HUES48 (cell line): ENCODE measurements around the gene ZBTB22.
"Not testable (repeated sequence)": the region's sequence is repeated elsewhere in the genome, so short reads cannot be mapped to it uniquely, and the experiment has no call there.

ENCODE experiments used
- H3K27ac ChIP-seq: one replicate; pipeline ENCODE4 v1.7.0; 2013; ENCODE audit warnings: low read depth, low read length, inconsistent platforms
- H3K27me3 ChIP-seq: 2 replicates; pipeline ENCODE4 v1.6.1; 2013; ENCODE audit warnings: mild to moderate bottlenecking, low read length; ENCODE audit not compliant: control insufficient read depth, insufficient read depth
- H3K36me3 ChIP-seq: 2 replicates; pipeline ENCODE4 v1.6.1; 2013; ENCODE audit warnings: low read length; ENCODE audit not compliant: control insufficient read depth, insufficient read depth
- H3K4me1 ChIP-seq: 2 replicates; pipeline ENCODE4 v1.6.1; 2013; ENCODE audit warnings: mild to moderate bottlenecking, low read length; ENCODE audit not compliant: control insufficient read depth, insufficient read depth
- H3K4me3 ChIP-seq: 2 replicates; pipeline ENCODE4 v1.5.1; 2013; ENCODE audit warnings: mild to moderate bottlenecking, low read depth, low read length
- H3K9ac ChIP-seq: 2 replicates; pipeline ENCODE4 v1.6.1; 2013; ENCODE audit warnings: mild to moderate bottlenecking, low read depth, low read length, moderate library complexity
- H3K9me3 ChIP-seq: 2 replicates; pipeline ENCODE4 v1.6.1; 2013; ENCODE audit warnings: low read length; ENCODE audit not compliant: control insufficient read depth, insufficient read depth

The ZBTB22 gene

GRCh38 chr6:33346972-33347371, 29.4 kb upstream of the ZBTB22 start:
- not testable (repeated sequence) for H3K9me3 ChIP-seq, H3K4me3 ChIP-seq, H3K27me3 ChIP-seq, H3K27ac ChIP-seq, H3K9ac ChIP-seq, H3K4me1 ChIP-seq, H3K36me3 ChIP-seq

DNA sequence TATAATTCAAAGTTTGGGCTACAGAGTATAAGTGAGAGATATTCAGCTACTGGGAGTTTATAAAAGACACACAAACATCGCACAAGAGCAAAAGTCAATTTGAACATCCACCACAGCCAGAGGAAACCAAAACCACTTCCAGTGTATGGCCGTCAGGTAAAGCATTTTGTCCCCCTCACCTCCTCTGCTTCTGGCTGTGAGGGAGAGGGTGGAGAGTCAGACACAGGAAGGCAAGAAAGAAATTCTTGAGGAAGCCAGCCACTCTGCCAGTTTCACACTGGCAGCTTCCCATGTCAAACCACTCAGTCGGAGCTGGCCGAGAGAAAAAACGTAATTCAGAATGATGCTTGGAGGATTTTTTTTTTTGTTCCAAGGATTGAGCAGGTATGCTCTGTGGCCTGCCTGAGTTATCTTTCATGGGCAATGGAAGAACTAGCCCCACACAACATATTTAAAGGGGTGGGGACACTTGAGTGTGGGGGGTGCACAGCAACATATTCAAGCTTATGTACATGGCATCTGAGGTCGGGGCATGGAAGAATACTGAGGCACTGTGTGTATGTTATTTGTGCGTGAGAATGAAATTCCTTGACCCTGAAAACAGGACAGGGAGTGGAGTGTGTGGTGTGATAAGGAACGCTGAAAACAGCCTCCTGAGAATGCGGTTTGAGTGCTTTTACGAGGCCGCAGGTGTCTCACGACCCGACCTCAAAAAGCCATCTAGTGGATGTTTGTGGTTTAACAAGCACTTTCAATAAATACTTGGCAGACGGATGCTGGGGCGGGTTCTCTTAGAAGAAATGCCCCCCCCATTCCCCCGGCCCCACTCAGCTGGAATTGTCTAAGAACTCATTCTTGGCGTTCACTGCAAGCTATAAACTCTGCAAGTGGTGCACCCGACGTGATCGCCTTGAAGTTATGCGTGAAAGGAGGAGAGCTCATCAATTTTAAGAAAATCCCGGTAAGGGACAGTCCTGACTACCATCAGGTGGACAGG, 27.5 kb upstream of the ZBTB22 start:
- H3K27ac ChIP-seq, result no peak overlapping the region
- H3K4me1 ChIP-seq, result peaks cover 4% of the 10 kb centered on the region
- no peak overlapping the region for H3K9ac ChIP-seq
- no peaks in the 10 kb centered on the region for H3K27me3 ChIP-seq
- H3K9me3 ChIP-seq, result no peaks in the 10 kb centered on the region
- H3K4me3 ChIP-seq, result no peak overlapping the region
- H3K36me3 ChIP-seq, result no peaks in the 10 kb centered on the region

GRCh38 chr6:33343953-33344611, 26.5 kb upstream of the ZBTB22 start:
- Histone ChIP-seq H3K27ac (no peak overlapping the region), H3K4me1 (peaks cover 4% of the 10 kb centered on the region), H3K4me3 (no peak overlapping the region)

DNA sequence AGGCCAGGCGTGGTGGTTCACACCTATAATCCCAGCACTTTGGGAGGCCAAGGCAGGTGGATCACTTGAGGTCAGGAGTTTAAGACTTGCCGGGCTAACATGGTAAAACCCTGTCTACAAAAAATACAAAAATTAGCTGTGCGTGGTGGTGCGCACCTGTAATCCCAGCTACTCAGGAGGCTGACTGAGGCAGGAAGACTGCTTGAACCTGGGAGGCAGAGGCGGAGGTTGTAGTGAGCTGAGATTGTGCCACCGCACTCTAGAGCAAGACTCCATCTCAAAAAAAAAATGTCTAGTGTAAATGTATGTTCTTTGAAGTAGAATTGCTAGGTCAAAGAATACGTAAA, 26.0 kb upstream of the ZBTB22 start:
- H3K36me3 ChIP-seq, H3K4me3 ChIP-seq, H3K27ac ChIP-seq, H3K9ac ChIP-seq, H3K27me3 ChIP-seq, H3K4me1 ChIP-seq, H3K9me3 ChIP-seq: not testable (repeated sequence)

More at GRCh38 chr6:33343953-33344611, 26.5 kb upstream of the ZBTB22 start:
- Histone ChIP-seq H3K27me3 (no peaks in the 10 kb centered on the region), H3K36me3 (no peaks in the 10 kb centered on the region), H3K9ac (no peak overlapping the region), H3K9me3 (no peaks in the 10 kb centered on the region)

- no peaks in the 10 kb centered on the region for H3K9me3 ChIP-seq
- no peaks in the 10 kb centered on the region for H3K36me3 ChIP-seq
- no peaks in the 10 kb centered on the region for H3K27me3 ChIP-seq
- no peak overlapping the region for H3K9ac ChIP-seq
- H3K27ac ChIP-seq, result no peak overlapping the region
- H3K4me3 ChIP-seq, result no peak overlapping the region
- no peaks in the 10 kb centered on the region for H3K4me1 ChIP-seq
Observed at GRCh38 chr6:33339193-33339592, 21.6 kb upstream of the ZBTB22 start.

GRCh38 chr6:33336495-33336894, 19.0 kb upstream of the ZBTB22 start:
- H3K27me3 ChIP-seq, result no peaks in the 10 kb centered on the region
- no peaks in the 10 kb centered on the region for H3K9me3 ChIP-seq
- no peaks in the 10 kb centered on the region for H3K4me1 ChIP-seq
- no peak overlapping the region for H3K9ac ChIP-seq
- H3K27ac ChIP-seq, result no peak overlapping the region
- H3K4me3 ChIP-seq, result no peak overlapping the region
- no peaks in the 10 kb centered on the region for H3K36me3 ChIP-seq

DNA sequence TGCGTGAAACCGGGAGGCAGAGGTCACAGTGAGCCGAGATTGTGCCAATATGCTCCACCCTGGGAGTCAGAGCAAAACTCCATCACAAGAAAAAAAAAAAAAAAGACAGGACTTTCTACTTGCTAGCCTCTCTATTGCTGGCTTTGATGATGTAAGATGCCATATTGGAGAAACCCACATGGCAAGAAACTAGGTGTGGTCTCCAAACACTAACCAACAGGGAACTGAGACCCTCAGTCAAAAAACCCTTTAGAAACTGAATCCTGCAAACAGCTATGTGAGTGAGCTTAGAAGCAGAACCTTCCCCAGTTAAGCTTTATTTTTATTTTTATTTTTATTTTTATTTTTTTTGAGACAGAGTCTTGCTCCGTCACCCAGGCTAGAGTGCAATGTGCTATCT, 18.4 kb upstream of the ZBTB22 start:
- Histone ChIP-seq H3K4me3 (no peak overlapping the region), H3K9ac (no peak overlapping the region), H3K4me1 (no peaks in the 10 kb centered on the region), H3K27me3 (no peaks in the 10 kb centered on the region), H3K9me3 (no peaks in the 10 kb centered on the region), H3K36me3 (no peaks in the 10 kb centered on the region), H3K27ac (no peak overlapping the region)

GRCh38 chr6:33333666-33334065, 16.1 kb upstream of the ZBTB22 start:
- Histone ChIP-seq H3K36me3 (no peaks in the 10 kb centered on the region), H3K4me1 (no peaks in the 10 kb centered on the region), H3K9ac (no peak overlapping the region), H3K27ac (no peak overlapping the region), H3K9me3 (no peaks in the 10 kb centered on the region), H3K27me3 (no peaks in the 10 kb centered on the region), H3K4me3 (no peak overlapping the region)

DNA sequence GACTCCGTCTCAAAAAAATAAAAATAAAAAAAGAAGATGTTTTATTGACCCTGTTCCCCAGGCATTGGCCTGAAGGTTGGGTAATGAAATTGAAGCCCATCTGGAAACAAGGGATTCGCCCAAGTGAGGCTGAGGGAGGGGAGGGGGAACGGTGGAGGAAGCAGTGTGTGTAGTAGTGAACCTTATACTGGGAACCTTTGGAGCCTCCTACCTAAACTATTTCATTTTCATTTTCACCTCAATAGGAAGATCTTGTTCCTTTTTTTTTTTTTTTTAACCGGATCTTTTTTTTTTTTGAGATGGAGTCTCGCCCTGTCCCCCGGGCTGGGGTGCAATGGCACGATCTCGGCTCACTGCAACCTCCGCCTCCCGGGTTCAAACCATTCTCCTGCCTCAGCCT, 13.2 kb upstream of the ZBTB22 start:
- Histone ChIP-seq H3K27ac (no peak overlapping the region), H3K4me1 (no peaks in the 10 kb centered on the region), H3K27me3 (no peaks in the 10 kb centered on the region), H3K4me3 (no peak overlapping the region), H3K36me3 (no peaks in the 10 kb centered on the region), H3K9me3 (no peaks in the 10 kb centered on the region), H3K9ac (no peak overlapping the region)

DNA sequence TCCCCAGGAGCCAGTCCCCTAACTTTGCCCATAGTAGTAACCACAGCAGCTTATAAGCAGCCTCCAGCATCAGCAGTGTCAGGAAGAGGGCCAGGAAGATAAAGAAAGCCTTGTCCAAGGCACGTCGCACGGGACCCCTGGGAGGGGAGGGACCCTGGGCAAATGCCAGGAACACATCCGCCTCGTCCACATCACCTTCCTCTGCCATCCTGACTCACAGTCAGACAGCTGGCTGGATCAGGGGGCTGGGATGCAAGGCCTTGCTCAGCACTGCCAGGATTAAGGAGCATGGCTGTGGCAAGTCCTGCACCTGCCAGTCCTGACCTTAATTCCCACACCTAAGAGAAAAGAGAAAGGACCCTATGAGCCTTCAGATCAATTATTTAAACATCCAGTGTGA, 11.5 kb upstream of the ZBTB22 start:
- Histone ChIP-seq H3K27ac (no peak overlapping the region), H3K27me3 (no peaks in the 10 kb centered on the region), H3K4me1 (peaks cover 3% of the 10 kb centered on the region), H3K9ac (no peak overlapping the region), H3K36me3 (no peaks in the 10 kb centered on the region), H3K9me3 (no peaks in the 10 kb centered on the region), H3K4me3 (no peak overlapping the region)

- H3K27me3 ChIP-seq, result no peaks in the 10 kb centered on the region
- peaks cover 22% of the 10 kb centered on the region for H3K4me1 ChIP-seq
- no peaks in the 10 kb centered on the region for H3K9me3 ChIP-seq
- peaks cover 22% of the 10 kb centered on the region for H3K36me3 ChIP-seq
- peak overlapping the region; percentile 78 for H3K4me3 ChIP-seq
- H3K27ac ChIP-seq, result no peak overlapping the region
- no peak overlapping the region for H3K9ac ChIP-seq
Observed at GRCh38 chr6:33324125-33324524, 6.6 kb upstream of the ZBTB22 start.
